HCT116 (cell line): Measurements from ENCODE around the gene ADGRL3. TPM values are rescaled to one million over a fixed set of nuclear protein-coding genes. Genes with fewer than 3 reads are reported as not detected.

ENCODE experiments used
- ATAC-seq: fragments of 200-7000 bp; cut with Tn5 transposase; 2 replicates; pipeline ENCODE4 v1.9.1; 2020; ENCODE audit warnings: mild to moderate bottlenecking, moderate library complexity
- BruUV-seq: library from RNA; stranded (reverse); fragments of 400-500 nt; replicated peaks from 2 replicates; lab custom pipeline; 2021; lab: Mats Ljungman, UMichigan
- CTCF ChIA-PET: fragments of 300-600 bp; sonication (Branson Sonifier 250); formaldehyde crosslinking; loops from one replicate; lab custom pipeline; 2021; ENCODE audit warnings: antibody characterized with exemption; lab: Charles Lee
- POLR2A ChIA-PET: fragments of 300-600, 350-600 bp; sonication (Branson Sonifier 250); formaldehyde crosslinking; loops from one replicate; lab custom pipeline; 2021; ENCODE audit warnings: antibody characterized with exemption; lab: Charles Lee
- RAD21 ChIA-PET, 2 experiments: fragments of 300-600 bp; sonication (Branson Sonifier 250); formaldehyde crosslinking; loops; one replicate each; lab custom pipeline; 2023; ENCODE audit warnings: low total read pairs in 2 of 2; ENCODE audit not compliant: uncharacterized antibody in 2 of 2, unreplicated experiment in 2 of 2, low non-redundant PET in 1 of 2; lab: Charles Lee
- DNase-seq: peaks from one replicate; pipeline ENCODE4 v3.0.0-alpha.2; 2010; ENCODE audit warnings: low read depth, low spot score
- H2AFZ ChIP-seq: fragments of 200-600 bp; shearing (Covaris generic), sonication (generic); 2 replicates; pipeline ENCODE4 v1.6.1; 2017; ENCODE audit warnings: low read depth, mixed run types, mixed read lengths, antibody characterized with exemption, low read length; ENCODE audit not compliant: poor library complexity, severe bottlenecking
- H3K27ac ChIP-seq: 2 replicates; pipeline ENCODE4 v1.5.1; 2012; ENCODE audit warnings: low read depth, low read length
- H3K27me3 ChIP-seq: fragments of 200-600 bp; sonication (generic); 2 replicates; pipeline ENCODE4 v1.6.1; 2016; ENCODE audit warnings: mixed run types, low read length, mixed read lengths; ENCODE audit not compliant: insufficient read depth
- H3K36me3 ChIP-seq, 2 experiments: fragments of 200-500 bp in 1 of 2; fragments of 200-600 bp in 1 of 2; sonication (Bioruptor generic) in 1 of 2; sonication (generic) in 1 of 2; 2 replicates each; pipeline versions ENCODE4 v1.5.1 to v1.6.1; 2014 to 2016; ENCODE audit warnings: low read length in 2 of 2, inconsistent platforms in 1 of 2, mixed read lengths in 1 of 2, mixed run types in 1 of 2; ENCODE audit not compliant: insufficient read depth in 2 of 2, control insufficient read depth in 1 of 2
- H3K4me1 ChIP-seq, 2 experiments: fragments of 200-600 bp in 1 of 2; sonication (generic) in 1 of 2; 2 replicates each; pipeline versions ENCODE4 v1.5.1 to v1.6.1; 2012 to 2017; ENCODE audit warnings: low read length in 2 of 2, inconsistent platforms in 1 of 2, mild to moderate bottlenecking in 1 of 2, mixed read lengths in 1 of 2, mixed run types in 1 of 2, moderate library complexity in 1 of 2; ENCODE audit not compliant: insufficient read depth in 2 of 2, control insufficient read depth in 1 of 2
- H3K4me2 ChIP-seq: fragments of 200-600 bp; sonication (generic); 2 replicates; pipeline ENCODE4 v1.6.1; 2017; ENCODE audit warnings: mixed run types, low read length, mixed read lengths
- H3K4me3 ChIP-seq, 2 experiments: fragments of 200-600 bp in 1 of 2; sonication (generic) in 1 of 2; replicated peaks in 1 of 2; 2 replicates each; pipeline ENCODE4 v1.5.1; 2011 to 2016; ENCODE audit warnings: low read length in 2 of 2, control low read depth in 1 of 2, low read depth in 1 of 2, mild to moderate bottlenecking in 1 of 2, mixed read lengths in 1 of 2, mixed run types in 1 of 2
- H3K79me2 ChIP-seq: fragments of 200-600 bp; sonication (generic); 2 replicates; pipeline ENCODE4 v1.6.1; 2017; ENCODE audit warnings: mild to moderate bottlenecking, mixed run types, low read length, moderate library complexity, mixed read lengths; ENCODE audit not compliant: insufficient read depth
- H3K9ac ChIP-seq: fragments of 200-600 bp; sonication (generic); 2 replicates; pipeline ENCODE4 v1.6.1; 2016; ENCODE audit warnings: low read length, mixed read lengths
- H3K9me2 ChIP-seq: fragments of 200-600 bp; sonication (generic), shearing (Covaris generic); 2 replicates; pipeline ENCODE4 v1.6.1; 2017; ENCODE audit warnings: mixed run types, mild to moderate bottlenecking, moderate library complexity; ENCODE audit not compliant: insufficient read depth
- H3K9me3 ChIP-seq, 2 experiments: fragments of 200-500 bp in 1 of 2; fragments of 200-600 bp in 1 of 2; sonication (Bioruptor generic) in 1 of 2; sonication (generic) in 1 of 2; 2 replicates each; pipeline ENCODE4 v1.6.1; 2014 to 2017; ENCODE audit warnings: low read length in 2 of 2, mixed read lengths in 2 of 2, inconsistent platforms in 1 of 2, low read depth in 1 of 2, mild to moderate bottlenecking in 1 of 2, mixed run types in 1 of 2, moderate library complexity in 1 of 2; ENCODE audit not compliant: control insufficient read depth in 1 of 2, insufficient read depth in 1 of 2
- H4K20me1 ChIP-seq: fragments of 200-600 bp; sonication (generic), shearing (Covaris generic); 2 replicates; pipeline ENCODE4 v1.6.1; 2017; ENCODE audit warnings: mixed run types, mild to moderate bottlenecking, moderate library complexity; ENCODE audit not compliant: insufficient read depth
- CBX3 ChIP-seq: IDR thresholded peaks from 2 replicates; pipeline ENCODE4 v1.6.1; 2012; ENCODE audit warnings: low read depth
- CEBPB ChIP-seq: IDR thresholded peaks from 2 replicates; pipeline ENCODE4 v1.6.1; 2012; ENCODE audit warnings: low read depth
- ELF1 ChIP-seq: IDR thresholded peaks from 2 replicates; pipeline ENCODE4 v1.6.1; 2012; ENCODE audit warnings: low read depth, borderline replicate concordance
- EZH2phosphoT487 ChIP-seq: fragments of 200-600 bp; IDR thresholded peaks from 2 replicates; pipeline ENCODE4 v1.6.1; 2018; ENCODE audit warnings: antibody characterized with exemption, borderline replicate concordance
- FOSL1 ChIP-seq: IDR thresholded peaks from 2 replicates; pipeline ENCODE4 v1.6.1; 2012; ENCODE audit warnings: low read depth
- SIN3A ChIP-seq: IDR thresholded peaks from 2 replicates; pipeline ENCODE4 v1.6.1; 2012; ENCODE audit warnings: low read depth
- SRF ChIP-seq: IDR thresholded peaks from 2 replicates; pipeline ENCODE4 v1.6.1; 2012; ENCODE audit warnings: low read depth
- YY1 ChIP-seq: IDR thresholded peaks from 2 replicates; pipeline ENCODE4 v1.6.1; 2011; ENCODE audit warnings: low read length, low read depth, moderate library complexity, mild to moderate bottlenecking; ENCODE audit not compliant: insufficient replicate concordance; ENCODE audit errors: extremely low read depth
- ZFX ChIP-seq: fragments of 450-650 bp; IDR thresholded peaks from 2 replicates; pipeline ENCODE4 v1.6.1; 2017
- ZNF274 ChIP-seq: fragments of 200-500 bp; sonication (Bioruptor generic); IDR thresholded peaks from 2 replicates; pipeline ENCODE4 v1.6.1; 2014; ENCODE audit warnings: mild to moderate bottlenecking, low read depth, low read length, inconsistent platforms
- intact Hi-C: fragments of 100-400 bp; cut with micrococcal nuclease; formaldehyde crosslinking; loops from 2 replicates; pipeline ENCODE4 v1.10.0; 2022
- total RNA-seq: library from RNA; stranded (reverse); gene quantifications from one replicate; pipeline ENCODE4 v1.2.1, GENCODE V29; 2021; ENCODE audit not compliant: unreplicated experiment
- TF ChIP-seq, protein P1 (sequence below): IDR thresholded peaks from 2 replicates; pipeline ENCODE4 v1.6.1; 2012; ENCODE audit warnings: low read depth
- TF ChIP-seq, protein P2 (sequence below): IDR thresholded peaks from 2 replicates; pipeline ENCODE4 v1.6.1; 2012
- TF ChIP-seq, protein P3 (sequence below), 3 experiments: fragments of 200-600 bp in 1 of 3; sonication (generic) in 1 of 3; IDR thresholded peaks in 2 of 3; conservative IDR thresholded peaks in 1 of 3; 2 replicates each; pipeline ENCODE4 v1.5.1; 2012 to 2017; ENCODE audit warnings: low read depth in 2 of 3, low read length in 2 of 3, antibody characterized with exemption in 1 of 3, borderline replicate concordance in 1 of 3, control low read depth in 1 of 3, mild to moderate bottlenecking in 1 of 3, mixed read lengths in 1 of 3, mixed run types in 1 of 3, moderate library complexity in 1 of 3; ENCODE audit not compliant: insufficient read depth in 1 of 3

Gene ADGRL3
- total RNA-seq, 1 experiment from 2014 or later = not detected

DNA sequence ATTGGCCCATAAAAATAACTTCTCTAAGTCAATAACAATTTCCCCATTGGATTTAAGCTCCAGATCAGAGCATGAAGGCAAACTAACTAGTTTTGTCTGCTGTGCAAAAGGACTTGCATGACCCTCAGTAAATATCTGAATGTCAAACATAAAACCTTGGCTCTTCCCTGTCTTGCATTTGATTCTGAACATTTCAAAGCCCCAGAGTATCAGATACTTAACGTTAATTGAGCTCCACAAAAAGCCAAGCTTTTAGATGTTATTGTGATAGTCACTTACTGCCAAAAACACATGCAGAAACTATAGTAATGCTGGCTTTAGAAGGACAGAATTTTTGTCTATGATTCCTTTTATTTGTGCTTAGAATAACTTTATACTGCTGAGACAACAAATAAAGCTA is 664.2 kb downstream of the ADGRL3 start:
- Histone ChIP-seq H4K20me1 (no peaks in the 10 kb centered on the region), H2AFZ (no peak overlapping the region), H3K27me3 (no peaks in the 10 kb centered on the region), H3K4me3 (no peak overlapping the region), H3K9me3 (peaks cover 13 to 25% of the 10 kb centered on the region in 2 experiments; a peak in 2 of 4 replicates), H3K9me2 (no peaks in the 10 kb centered on the region), H3K27ac (no peak overlapping the region), H3K4me2 (no peak overlapping the region), H3K79me2 (no peaks in the 10 kb centered on the region), H3K9ac (no peak overlapping the region), H3K36me3 (no peaks in the 10 kb centered on the region), H3K4me1 (no peaks in the 10 kb centered on the region)
- ChIA-PET POLR2A (no interaction called here), CTCF (no interaction called here), RAD21 (no interaction called here)
- intact Hi-C loops = no loop called here
- ATAC-seq (no peak), DNase-seq (no peak)
- BruUV-seq = no TSS peak
- TF ChIP-seq CBX3 = no peak
- TF ChIP-seq ZNF274 = no peak
- TF ChIP-seq EZH2phosphoT487 = no peak
- TF ChIP-seq, protein P1, sequence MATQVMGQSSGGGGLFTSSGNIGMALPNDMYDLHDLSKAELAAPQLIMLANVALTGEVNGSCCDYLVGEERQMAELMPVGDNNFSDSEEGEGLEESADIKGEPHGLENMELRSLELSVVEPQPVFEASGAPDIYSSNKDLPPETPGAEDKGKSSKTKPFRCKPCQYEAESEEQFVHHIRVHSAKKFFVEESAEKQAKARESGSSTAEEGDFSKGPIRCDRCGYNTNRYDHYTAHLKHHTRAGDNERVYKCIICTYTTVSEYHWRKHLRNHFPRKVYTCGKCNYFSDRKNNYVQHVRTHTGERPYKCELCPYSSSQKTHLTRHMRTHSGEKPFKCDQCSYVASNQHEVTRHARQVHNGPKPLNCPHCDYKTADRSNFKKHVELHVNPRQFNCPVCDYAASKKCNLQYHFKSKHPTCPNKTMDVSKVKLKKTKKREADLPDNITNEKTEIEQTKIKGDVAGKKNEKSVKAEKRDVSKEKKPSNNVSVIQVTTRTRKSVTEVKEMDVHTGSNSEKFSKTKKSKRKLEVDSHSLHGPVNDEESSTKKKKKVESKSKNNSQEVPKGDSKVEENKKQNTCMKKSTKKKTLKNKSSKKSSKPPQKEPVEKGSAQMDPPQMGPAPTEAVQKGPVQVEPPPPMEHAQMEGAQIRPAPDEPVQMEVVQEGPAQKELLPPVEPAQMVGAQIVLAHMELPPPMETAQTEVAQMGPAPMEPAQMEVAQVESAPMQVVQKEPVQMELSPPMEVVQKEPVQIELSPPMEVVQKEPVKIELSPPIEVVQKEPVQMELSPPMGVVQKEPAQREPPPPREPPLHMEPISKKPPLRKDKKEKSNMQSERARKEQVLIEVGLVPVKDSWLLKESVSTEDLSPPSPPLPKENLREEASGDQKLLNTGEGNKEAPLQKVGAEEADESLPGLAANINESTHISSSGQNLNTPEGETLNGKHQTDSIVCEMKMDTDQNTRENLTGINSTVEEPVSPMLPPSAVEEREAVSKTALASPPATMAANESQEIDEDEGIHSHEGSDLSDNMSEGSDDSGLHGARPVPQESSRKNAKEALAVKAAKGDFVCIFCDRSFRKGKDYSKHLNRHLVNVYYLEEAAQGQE = no peak
- no peak for TF ChIP-seq ZFX
- TF ChIP-seq, protein P2, sequence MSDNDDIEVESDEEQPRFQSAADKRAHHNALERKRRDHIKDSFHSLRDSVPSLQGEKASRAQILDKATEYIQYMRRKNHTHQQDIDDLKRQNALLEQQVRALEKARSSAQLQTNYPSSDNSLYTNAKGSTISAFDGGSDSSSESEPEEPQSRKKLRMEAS = no peak
- TF ChIP-seq FOSL1 = no peak
- no peak for TF ChIP-seq SRF
- TF ChIP-seq YY1 = no peak
- no peak for TF ChIP-seq SIN3A
- no peak for TF ChIP-seq ELF1
- no peak for TF ChIP-seq CEBPB
- TF ChIP-seq, protein P3, sequence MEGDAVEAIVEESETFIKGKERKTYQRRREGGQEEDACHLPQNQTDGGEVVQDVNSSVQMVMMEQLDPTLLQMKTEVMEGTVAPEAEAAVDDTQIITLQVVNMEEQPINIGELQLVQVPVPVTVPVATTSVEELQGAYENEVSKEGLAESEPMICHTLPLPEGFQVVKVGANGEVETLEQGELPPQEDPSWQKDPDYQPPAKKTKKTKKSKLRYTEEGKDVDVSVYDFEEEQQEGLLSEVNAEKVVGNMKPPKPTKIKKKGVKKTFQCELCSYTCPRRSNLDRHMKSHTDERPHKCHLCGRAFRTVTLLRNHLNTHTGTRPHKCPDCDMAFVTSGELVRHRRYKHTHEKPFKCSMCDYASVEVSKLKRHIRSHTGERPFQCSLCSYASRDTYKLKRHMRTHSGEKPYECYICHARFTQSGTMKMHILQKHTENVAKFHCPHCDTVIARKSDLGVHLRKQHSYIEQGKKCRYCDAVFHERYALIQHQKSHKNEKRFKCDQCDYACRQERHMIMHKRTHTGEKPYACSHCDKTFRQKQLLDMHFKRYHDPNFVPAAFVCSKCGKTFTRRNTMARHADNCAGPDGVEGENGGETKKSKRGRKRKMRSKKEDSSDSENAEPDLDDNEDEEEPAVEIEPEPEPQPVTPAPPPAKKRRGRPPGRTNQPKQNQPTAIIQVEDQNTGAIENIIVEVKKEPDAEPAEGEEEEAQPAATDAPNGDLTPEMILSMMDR (IDR thresholded peaks at IDR 0.05 in 2 of 3, conservative IDR thresholded peaks at IDR 0.05 in 1 of 3; ENCODE audit: borderline replicate concordance in 1 of 3, insufficient read depth in 1 of 3, low read depth in 2 of 3, low read length in 2 of 3) = no peak
